K562 (cell line): ENCODE data around the gene GTSE1. TPM values are rescaled to one million over a fixed set of nuclear protein-coding genes. Genes with fewer than 3 reads are reported as not detected.

ENCODE experiments used
- ATAC-seq: fragments of 200-7000 bp; cut with Tn5 transposase; 3 replicates; pipeline ENCODE4 v1.9.1; 2020; ENCODE audit warnings: moderate library complexity
- BruUV-seq: library from RNA; stranded (reverse); fragments of 400-500 nt; replicated peaks from 2 replicates; lab custom pipeline; 2021; lab: Mats Ljungman, UMichigan
- CTCF ChIA-PET: fragments of 300-600 bp; formaldehyde crosslinking; extraction: SDS; loops from one replicate; lab custom pipeline; 2021; ENCODE audit warnings: low intra/inter-chr PET ratio; lab: Yijun Ruan, JAX
- POLR2A ChIA-PET: fragments of 300-600, 350-650 bp; sonication (Branson Sonifier 250); formaldehyde crosslinking; extraction: SDS; loops from one replicate; lab custom pipeline; 2021; ENCODE audit warnings: antibody characterized with exemption, inconsistent platforms; lab: Yijun Ruan, JAX
- DNase-seq, 4 experiments: peaks; one replicate each; pipeline versions ENCODE4 v3.0.0 to v3.0.0-alpha.2; 2011 to 2018; ENCODE audit warnings: low spot score in 3 of 4, mixed read lengths in 3 of 4; ENCODE audit errors: extremely low read depth in 1 of 4
- FAIRE-seq: peaks from 2 replicates; lab custom pipeline; 2011; peaks lifted over from hg19 to GRCh38; lab: Jason Lieb, UNC
- H2AFZ ChIP-seq: 2 replicates; pipeline ENCODE4 v1.6.0; 2011; ENCODE audit warnings: low read depth, low read length, control low read depth, inconsistent platforms
- H3K27ac ChIP-seq: fragments of 200-600 bp; 3 replicates; pipeline ENCODE4 v1.8.0; 2011; ENCODE audit warnings: low read depth, mild to moderate bottlenecking, control low read depth, inconsistent platforms, low read length, moderate library complexity, mixed read lengths; ENCODE audit errors: extremely low read depth
- H3K27me3 ChIP-seq, 2 experiments: fragments of 300-600 bp in 1 of 2; 2 replicates in 1 of 2; 3 replicates in 1 of 2; pipeline versions ENCODE4 v1.6.0 to v1.8.0; 2011; ENCODE audit warnings: inconsistent platforms in 2 of 2, low read length in 2 of 2, mild to moderate bottlenecking in 1 of 2, mixed read lengths in 1 of 2, moderate library complexity in 1 of 2; ENCODE audit not compliant: control insufficient read depth in 2 of 2, insufficient read depth in 2 of 2
- H3K36me3 ChIP-seq: fragments of 300-600 bp; 3 replicates; pipeline ENCODE4 v1.8.0; 2011; ENCODE audit warnings: mild to moderate bottlenecking, low read length, inconsistent platforms; ENCODE audit not compliant: control insufficient read depth, insufficient read depth
- H3K4me1 ChIP-seq, 2 experiments: fragments of 200-600 bp in 1 of 2; replicated peaks in 1 of 2; 2 replicates in 1 of 2; 3 replicates in 1 of 2; pipeline versions ENCODE4 v1.5.1 to v1.8.0; 2011; ENCODE audit warnings: inconsistent platforms in 2 of 2, low read length in 2 of 2, mild to moderate bottlenecking in 1 of 2, mixed read lengths in 1 of 2, moderate library complexity in 1 of 2; ENCODE audit not compliant: control insufficient read depth in 2 of 2, insufficient read depth in 2 of 2
- H3K4me2 ChIP-seq: 2 replicates; pipeline ENCODE4 v1.6.1; 2011; ENCODE audit warnings: low read length, control low read depth, inconsistent platforms, mixed read lengths; ENCODE audit not compliant: insufficient read depth
- H3K4me3 ChIP-seq: fragments of 200-600 bp; sonication (generic), shearing (Covaris generic); 2 replicates; pipeline ENCODE4 v1.5.1; 2016; ENCODE audit warnings: control low read depth, inconsistent platforms
- H3K79me2 ChIP-seq: fragments of 200-600 bp; 3 replicates; pipeline ENCODE4 v1.8.0; 2011; ENCODE audit warnings: low read length, inconsistent platforms; ENCODE audit not compliant: control insufficient read depth, insufficient read depth
- H3K9ac ChIP-seq, 2 experiments: 2 replicates each; pipeline versions ENCODE4 v1.6.0 to v1.6.1; 2011; ENCODE audit warnings: low read depth in 2 of 2, low read length in 2 of 2, control low read depth in 1 of 2, inconsistent platforms in 1 of 2, mild to moderate bottlenecking in 1 of 2, mixed read lengths in 1 of 2; ENCODE audit not compliant: insufficient read depth in 1 of 2
- H3K9me1 ChIP-seq: one replicate; pipeline ENCODE4 v1.6.0; 2011; ENCODE audit warnings: inconsistent platforms, mild to moderate bottlenecking, low read length, moderate library complexity; ENCODE audit not compliant: control insufficient read depth, insufficient read depth
- H3K9me3 ChIP-seq: replicated peaks from 2 replicates; pipeline ENCODE4 v1.5.1; 2011; ENCODE audit warnings: low read depth, low read length, inconsistent platforms; ENCODE audit not compliant: control insufficient read depth, insufficient read depth
- H4K20me1 ChIP-seq: replicated peaks from 2 replicates; pipeline ENCODE4 v1.6.1; 2011; ENCODE audit warnings: low read length, inconsistent platforms, mixed read lengths; ENCODE audit not compliant: control insufficient read depth, insufficient read depth
- ATF4 ChIP-seq: fragments of 450-650 bp; formaldehyde crosslinking; IDR thresholded peaks from 2 replicates; pipeline ENCODE4 v1.4.0; 2022; ENCODE audit warnings: mild to moderate bottlenecking, moderate library complexity
- BRCA1 ChIP-seq, 2 experiments: fragments of 450-650 bp in 1 of 2; sonication (generic) in 1 of 2; formaldehyde crosslinking in 1 of 2; IDR thresholded peaks; 2 replicates each; pipeline versions ENCODE4 v1.5.0 to v1.6.1; 2017 to 2020; ENCODE audit warnings: mild to moderate bottlenecking in 1 of 2, missing genetic modification reagents in 1 of 2
- CHD7 ChIP-seq: fragments of 200-600 bp; sonication (generic); IDR thresholded peaks from one replicate; pipeline ENCODE4 v1.6.1; 2012; ENCODE audit warnings: mild to moderate bottlenecking, low read depth, low read length, inconsistent platforms
- MTA1 ChIP-seq: fragments of 450-650 bp; IDR thresholded peaks from 2 replicates; pipeline ENCODE4 v1.6.1; 2017; ENCODE audit warnings: borderline replicate concordance
- SFPQ ChIP-seq: fragments of 200-400 bp; formaldehyde crosslinking; IDR thresholded peaks from 2 replicates; pipeline ENCODE4 v1.6.1; 2017; ENCODE audit warnings: mild to moderate bottlenecking, low read depth, low read length, moderate library complexity
- ZFX ChIP-seq: sonication (generic); formaldehyde crosslinking; IDR thresholded peaks from 2 replicates; pipeline ENCODE4 v1.8.0; 2022; ENCODE audit warnings: mild to moderate bottlenecking, missing genetic modification reagents, moderate library complexity
- ZNF79 ChIP-seq: fragments of 250-450 bp; sonication (Bioruptor Pico); IDR thresholded peaks from 2 replicates; pipeline ENCODE4 v1.4.0; 2020; ENCODE audit warnings: low read depth, mild to moderate bottlenecking, moderate library complexity
- WGBS: fragments of 100-300 bp; shearing (Covaris generic); methylation state at CpG from one replicate; pipeline ENCODE4 v1.1.6; 2016; ENCODE audit warnings: low coverage, mixed read lengths; ENCODE audit not compliant: insufficient coverage; ENCODE audit errors: missing lambda C conversion rate; 5-methylcytosine and 5-hydroxymethylcytosine counted together
- in situ Hi-C: fragments of 300-500 bp; cut with MboI; formaldehyde crosslinking; loops from 4 replicates; pipeline ENCODE4 v1.15.0; 2018; ENCODE audit warnings: inconsistent platforms, mixed read lengths
- intact Hi-C: fragments of 100-400 bp; cut with micrococcal nuclease; formaldehyde crosslinking; loops from 2 replicates; pipeline ENCODE4 v1.14.2; 2022
- polyA plus RNA-seq, 8 experiments: library from polyadenylated mRNA; depleted of rRNA in 4 of 8; stranded (reverse) in 5 of 8; unstranded in 3 of 8; fragments of >200 nt; fragmentation: Nextera tagmentation in 2 of 8; fragmentation: Illumina TruSeq in 1 of 8; extraction: Ambion mirVana in 2 of 8; extraction: Trizol in 1 of 8; gene quantifications; 2 replicates each; pipeline versions ENCODE4 v1.2.1 to v1.2.3, GENCODE V29; 2011 to 2014; ENCODE audit warnings: inconsistent platforms in 1 of 8, missing spikeins in 1 of 8
- total RNA-seq, 7 experiments: library from RNA; depleted of rRNA in 6 of 7; stranded (reverse); fragments of >200 nt in 6 of 7; fragmentation: Illumina TruSeq in 2 of 7; extraction: Trizol in 2 of 7; gene quantifications; 2 replicates each; pipeline versions ENCODE4 v1.2.1 to v1.2.3, GENCODE V29; 2011 to 2021; ENCODE audit warnings: low replicate concordance in 1 of 7

The GTSE1 gene
- total and polyA plus RNA-seq, 9 of the 15 experiments (the other 6 are each of a cell fraction or from before 2014, with no cell fraction given), result 2.5 to 22.5 (median 12.9) TPM

GRCh38 chr22:46378426-46379065 lies 81.9 kb downstream of the GTSE1 start:
- CTCF ChIA-PET, result no interaction called here
- H3K4me1 ChIP-seq, result peaks cover 0 to 12% of the 10 kb centered on the region in 2 experiments; a peak in 2 of 5 replicates
- no TSS peak for BruUV-seq
- no peak overlapping the region for H3K4me3 ChIP-seq
- H2AFZ ChIP-seq, result no peak overlapping the region
- intact Hi-C loops (no loop called here), in situ Hi-C loops (no loop called here)
- no peaks in the 10 kb centered on the region; the same call in 1 of the 2 replicates for H4K20me1 ChIP-seq
- 5% methylated on average over 17 of the region's 22 CpGs for WGBS
- H3K9me1 ChIP-seq, result no peaks in the 10 kb centered on the region
- no peak overlapping the region for H3K4me2 ChIP-seq
- no peak overlapping the region for H3K27ac ChIP-seq
- no peak overlapping the region for H3K9ac ChIP-seq
- ATAC-seq (no peak), DNase-seq (no peak), FAIRE-seq (no peak)
- peaks cover 5 to 47% of the 10 kb centered on the region in 2 experiments; a peak in 3 of 5 replicates for H3K27me3 ChIP-seq
- H3K79me2 ChIP-seq, result no peaks in the 10 kb centered on the region
- no peaks in the 10 kb centered on the region for H3K36me3 ChIP-seq
- no peaks in the 10 kb centered on the region for H3K9me3 ChIP-seq
- POLR2A ChIA-PET, result no interaction called here
- no peak for TF ChIP-seq SFPQ
- no peak for TF ChIP-seq BRCA1 (IDR thresholded peaks at IDR 0.05)
- no peak for TF ChIP-seq BRCA1 (CRISPR knock-in tag; IDR thresholded peaks at IDR 0.05)
- TF ChIP-seq ZFX (CRISPR knock-in tag), result no peak
- no peak for TF ChIP-seq MTA1
- TF ChIP-seq ATF4 (CRISPR knock-in tag), result no peak
- no peak for TF ChIP-seq ZNF79 (CRISPR knock-in tag)
- no peak for TF ChIP-seq CHD7
